HG03045 (cell line): ENCODE results near the gene IQSEC1.

Experiments
- ATAC-seq: cut with Tn5 transposase; IDR thresholded peaks from one replicate; pipeline ENCODE4 v1.9.1; 2021; ENCODE audit warnings: mild to moderate bottlenecking, moderate library complexity; ENCODE audit not compliant: unreplicated experiment

Gene IQSEC1

GRCh38 chr3:13073326-13074005 is at the start of gene IQSEC1:
Gene IQSEC1 (minus strand): TSS chr3:13073429. CDS start chr3:13073014, 415 bp downstream.
- ATAC-seq = peak; percentile 63

- no peak for ATAC-seq
Measured at GRCh38 chr3:13122081-13123012, 49.1 kb upstream of the IQSEC1 start.

GRCh38 chr3:13121553-13122001 is 48.3 kb upstream of the IQSEC1 start:
- no peak for ATAC-seq

- ATAC-seq = no peak
Measured at GRCh38 chr3:13120928-13121552, 47.8 kb upstream of the IQSEC1 start.

- ATAC-seq = no peak
Measured at GRCh38 chr3:13120289-13120927, 47.2 kb upstream of the IQSEC1 start.

GRCh38 chr3:13119471-13120220 is 46.4 kb upstream of the IQSEC1 start:
- no peak for ATAC-seq

- ATAC-seq = no peak
Measured at GRCh38 chr3:13116426-13116825, 43.2 kb upstream of the IQSEC1 start.

GRCh38 chr3:13115991-13116390 is 42.8 kb upstream of the IQSEC1 start:
- no peak for ATAC-seq

GRCh38 chr3:13115576-13115910 is 42.3 kb upstream of the IQSEC1 start:
- ATAC-seq = no peak

- no peak for ATAC-seq
Measured at GRCh38 chr3:13114811-13115575, 41.8 kb upstream of the IQSEC1 start.

- no peak for ATAC-seq
Measured at GRCh38 chr3:13113346-13114330, 40.4 kb upstream of the IQSEC1 start.

- ATAC-seq = no peak
Measured at GRCh38 chr3:13112521-13113345, 39.5 kb upstream of the IQSEC1 start.

- ATAC-seq = no peak
Measured at GRCh38 chr3:13111873-13112520, 38.8 kb upstream of the IQSEC1 start.

- no peak for ATAC-seq
Measured at GRCh38 chr3:13111173-13111872, 38.1 kb upstream of the IQSEC1 start.

- ATAC-seq = no peak
Measured at GRCh38 chr3:13110678-13111116, 37.5 kb upstream of the IQSEC1 start.

- ATAC-seq = no peak
Measured at GRCh38 chr3:13109516-13109915, 36.3 kb upstream of the IQSEC1 start.
